Cerebellar nuclear complex (tissue), 1 donor: ENCODE results near the gene CXCR3.
"Not testable (repeated sequence)": the region's sequence is repeated elsewhere in the genome, so short reads cannot be mapped to it uniquely, and the experiment has no call there.

Source experiments
- DNase-seq, 2 experiments: peaks; one replicate each; lab custom pipeline; 2025; lab: John Stamatoyannopoulos, UW

CXCR3 gene

DNA sequence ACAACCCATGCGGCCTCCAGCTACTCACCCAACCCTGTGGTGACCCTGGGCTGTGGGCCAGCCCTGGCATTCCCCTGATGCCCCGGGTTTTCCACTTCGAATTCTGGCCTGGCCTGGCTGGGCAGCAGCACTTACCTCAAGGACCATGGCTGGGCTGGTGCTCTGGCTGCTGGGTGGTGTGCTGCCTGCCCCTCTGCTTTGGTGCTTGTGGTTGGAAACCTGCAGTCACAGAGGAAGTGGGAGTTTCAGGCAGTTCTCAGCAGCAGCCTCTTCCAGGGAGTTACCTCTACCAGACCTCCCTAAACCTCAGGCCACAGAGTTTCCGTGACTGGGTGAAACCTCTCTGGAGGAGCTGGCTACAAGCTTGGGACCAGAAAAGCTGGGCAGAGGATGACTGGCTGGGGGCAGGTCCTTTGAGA is at the start of gene CXCR3:
Gene CXCR3, minus strand, starts transcription at position 209 of the 419 bp plus-strand sequence. Its CDS starts 62 bp downstream, at position 147.
- no peak for DNase-seq

DNA sequence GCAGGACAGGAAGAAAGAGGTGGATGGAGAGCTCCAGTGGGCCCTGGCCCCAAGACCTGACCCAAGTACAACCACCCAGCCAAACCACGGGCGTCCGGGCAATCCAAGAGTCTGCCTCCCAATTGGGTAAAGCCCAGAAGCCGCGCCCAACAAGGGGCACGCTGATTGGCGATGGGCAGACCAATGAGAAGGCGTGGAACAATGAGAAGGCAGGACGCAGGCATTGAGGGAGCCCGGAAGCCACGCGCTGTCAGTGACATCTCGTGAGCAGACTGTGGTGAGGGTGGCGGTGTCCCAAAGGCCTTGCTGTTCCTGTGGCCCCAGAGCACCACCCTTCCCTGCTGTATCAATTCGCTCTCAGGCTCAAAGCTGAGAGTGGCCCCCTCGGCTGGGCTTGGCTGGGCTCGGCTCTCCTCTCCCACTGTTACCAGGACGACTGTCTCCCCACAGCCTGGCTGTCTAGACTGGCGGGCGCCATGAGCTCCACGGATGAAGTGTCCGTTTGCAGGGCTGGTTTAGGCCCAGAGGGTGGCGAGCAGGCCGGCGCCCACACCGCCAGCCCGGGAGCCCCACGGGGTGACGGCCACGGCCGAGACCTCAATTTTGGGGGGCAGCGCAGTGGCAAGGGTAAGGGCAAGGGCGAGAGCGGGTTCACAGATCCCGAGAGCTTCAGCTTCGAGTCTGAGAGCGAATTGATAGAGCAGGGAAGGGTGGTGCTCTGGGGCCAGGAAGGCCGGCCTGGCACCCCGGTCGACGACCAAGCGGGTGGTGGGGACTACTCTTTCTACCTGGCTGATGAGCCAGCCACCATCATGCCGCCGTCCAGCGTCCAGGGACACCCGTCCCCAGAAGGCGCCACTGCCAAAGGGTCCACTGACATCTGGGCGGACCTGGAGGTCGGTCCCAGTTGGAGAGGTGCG is 49.3 kb upstream of the CXCR3 start, which contains the start of gene LOC101059915:
Gene LOC101059915, plus strand, starts transcription at position 219 of the 920 bp plus-strand sequence.
- DNase-seq = no peak

GRCh38 chrX:71666240-71667223 is 48.2 kb upstream of the CXCR3 start:
- DNase-seq = no peak

GRCh38 chrX:71665747-71666146 is 47.4 kb upstream of the CXCR3 start:
- no peak for DNase-seq

GRCh38 chrX:71664889-71665491 is 46.7 kb upstream of the CXCR3 start:
- DNase-seq = no peak

- not testable (repeated sequence) for DNase-seq
Observed at GRCh38 chrX:71664202-71664601, 45.9 kb upstream of the CXCR3 start.

- not testable (repeated sequence) for DNase-seq
Observed at GRCh38 chrX:71663238-71663637, 44.9 kb upstream of the CXCR3 start.

- not testable (repeated sequence) for DNase-seq
Observed at GRCh38 chrX:71662654-71663053, 44.3 kb upstream of the CXCR3 start.

- DNase-seq = no peak
Observed at GRCh38 chrX:71661919-71662318, 43.6 kb upstream of the CXCR3 start.

DNA sequence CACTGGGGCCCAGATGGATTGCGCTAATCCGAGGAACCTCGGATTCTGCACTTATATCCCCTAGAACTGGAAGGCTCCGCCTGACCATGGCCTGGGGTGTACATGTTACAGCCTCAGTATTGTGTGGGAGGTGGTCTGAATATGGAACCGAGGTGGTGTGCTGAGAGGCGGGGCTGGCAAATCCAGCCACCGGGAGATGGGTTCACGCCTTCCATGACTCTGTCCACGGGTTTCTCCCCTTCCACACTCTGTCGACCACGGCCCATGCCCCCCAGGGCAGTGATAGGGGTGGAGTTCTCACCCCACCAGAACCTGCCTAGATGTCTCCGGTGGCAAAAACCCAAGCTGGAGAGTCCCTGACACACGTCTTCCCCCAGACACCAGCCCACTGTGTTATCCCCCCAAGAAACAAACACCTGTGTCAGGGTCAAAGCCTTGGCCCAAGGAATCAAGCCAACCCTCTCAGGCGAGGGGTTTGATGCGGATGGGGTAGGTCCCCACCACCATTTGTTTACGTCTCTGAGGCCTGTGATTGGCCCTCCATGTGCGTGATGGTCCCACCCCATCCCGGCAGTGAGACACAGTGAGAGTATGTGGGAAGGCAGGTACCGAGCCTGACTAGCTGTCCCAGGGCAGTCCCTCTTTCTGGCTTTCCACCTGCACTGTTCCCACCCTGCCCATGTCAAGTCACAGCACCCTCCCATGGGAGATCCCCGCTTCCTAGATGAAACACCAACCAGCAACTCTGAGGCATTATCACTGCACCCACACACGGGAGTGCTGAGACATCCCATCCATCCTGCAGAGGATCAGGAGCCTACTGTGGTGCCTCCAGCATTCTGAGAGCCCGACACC is 42.5 kb upstream of the CXCR3 start:
- DNase-seq = no peak

DNA sequence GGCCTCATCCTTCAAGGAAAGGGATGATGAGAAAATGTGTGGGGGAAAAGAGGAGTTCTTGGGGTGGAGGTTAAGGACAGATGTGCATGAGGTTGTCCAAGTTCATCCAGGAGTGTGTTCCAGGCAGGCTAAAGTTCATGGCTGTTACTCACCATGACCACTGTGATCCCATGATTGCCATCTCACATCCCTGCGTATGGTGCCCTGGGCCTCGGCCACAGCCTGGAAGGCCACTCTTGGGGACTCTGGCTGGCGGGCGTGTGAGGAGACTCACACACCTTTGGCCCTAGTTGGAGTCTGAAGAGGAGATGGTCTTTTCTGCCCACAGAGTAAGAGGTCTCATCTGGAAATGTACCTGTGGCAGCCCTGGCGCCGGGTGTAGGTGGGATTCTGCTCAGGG is 41.6 kb upstream of the CXCR3 start:
- no peak for DNase-seq

GRCh38 chrX:71659342-71659741 is 41.0 kb upstream of the CXCR3 start:
- no peak for DNase-seq

GRCh38 chrX:71657267-71657666 is 39.0 kb upstream of the CXCR3 start:
- DNase-seq = no peak

DNA sequence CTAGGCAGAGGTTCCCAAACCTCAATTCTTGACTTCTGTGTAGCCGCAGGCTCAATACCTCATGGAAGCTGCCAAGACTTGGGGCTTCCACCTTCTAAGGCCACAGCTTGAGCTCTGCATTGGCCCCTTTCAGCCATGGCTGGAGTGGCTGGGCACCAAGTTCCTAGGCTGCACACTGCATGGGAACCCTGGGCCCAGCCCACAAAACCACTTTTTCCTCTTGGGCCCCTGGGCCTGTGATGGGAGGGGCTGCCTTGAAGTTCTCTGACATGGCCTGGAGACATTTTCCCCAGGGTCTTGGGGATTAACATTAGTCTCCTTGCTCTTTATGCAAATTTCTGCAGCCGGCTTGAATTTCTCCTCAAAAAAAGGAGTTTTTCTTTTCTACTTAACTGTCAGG is 35.0 kb upstream of the CXCR3 start:
- no peak for DNase-seq

DNA sequence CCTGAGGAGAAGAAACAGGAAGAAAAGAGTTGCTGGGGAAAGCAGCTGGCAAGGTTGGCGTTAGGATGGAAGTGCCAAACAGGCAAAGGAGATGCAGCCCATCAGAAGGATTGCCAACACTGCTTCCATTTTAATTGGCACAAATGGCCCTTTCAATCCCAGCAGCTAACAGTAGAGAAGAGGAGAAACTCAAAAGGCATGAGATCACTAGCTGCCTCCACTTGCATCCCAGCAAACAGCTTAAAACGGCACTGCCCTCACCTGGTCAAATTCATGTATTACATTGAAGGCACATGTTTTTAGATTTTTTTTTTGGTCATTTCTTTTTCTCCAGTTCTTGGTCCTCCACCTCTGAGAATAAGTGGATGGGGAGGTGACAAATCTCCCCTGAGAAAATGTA is 34.1 kb upstream of the CXCR3 start:
- no peak for DNase-seq

- no peak for DNase-seq
Observed at GRCh38 chrX:71650333-71650969, 32.1 kb upstream of the CXCR3 start.

- not testable (repeated sequence) for DNase-seq
Observed at GRCh38 chrX:71644406-71644805, 26.1 kb upstream of the CXCR3 start.

- DNase-seq = no peak
Observed at GRCh38 chrX:71640002-71640401, 21.7 kb upstream of the CXCR3 start.

GRCh38 chrX:71638409-71638808 is 20.1 kb upstream of the CXCR3 start:
- DNase-seq = no peak

DNA sequence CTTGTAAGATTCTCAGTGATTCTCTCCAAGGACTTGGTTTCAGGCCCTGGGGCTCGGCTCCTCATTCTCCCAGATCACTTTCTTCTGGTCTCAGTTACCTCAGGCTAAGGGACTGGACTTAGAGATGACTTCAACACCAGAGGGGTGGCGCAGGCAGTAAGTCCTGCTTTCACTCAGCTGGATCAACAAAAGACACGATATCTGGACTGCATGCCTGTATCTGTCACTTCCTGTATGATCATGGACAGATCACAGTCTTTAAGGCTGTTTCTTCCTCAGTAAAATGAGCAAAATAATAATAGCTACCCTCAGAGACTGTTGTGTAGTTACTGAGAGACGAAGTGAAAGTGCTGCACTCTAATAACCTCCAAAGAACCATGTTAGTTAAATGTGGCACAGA is 19.5 kb upstream of the CXCR3 start:
- no peak for DNase-seq

GRCh38 chrX:71637253-71637618 is 18.9 kb upstream of the CXCR3 start:
- no peak for DNase-seq
